Adrenal gland (tissue), 12 donors: ENCODE data around the gene GOLT1B. TPM values are rescaled to one million over a fixed set of nuclear protein-coding genes. Genes with fewer than 3 reads are reported as not detected.

Experiments used
- DNase-seq, 7 donors: peaks; one replicate each; pipeline ENCODE4 v3.0.0-alpha.2; 2019 to 2020
- H3K27ac ChIP-seq, 5 donors: fragments of 200-600 bp; sonication (generic) in 4 of 5; 1 replicate in 3 of 5; 2 replicates in 2 of 5; pipeline versions ENCODE4 v1.5.1 to v1.8.0; 2016 to 2020; ENCODE audit warnings: mild to moderate bottlenecking in 1 of 5
- H3K27me3 ChIP-seq: fragments of 200-600 bp; 2 replicates; pipeline ENCODE4 v1.8.0; 2021
- H3K36me3 ChIP-seq, 2 donors: fragments of 200-600 bp; replicated peaks in 1 of 2; 1 replicate in 1 of 2; 2 replicates in 1 of 2; pipeline versions ENCODE4 v1.5.1 to v1.8.0; 2018 to 2022
- H3K4me1 ChIP-seq, 2 donors: fragments of 200-600 bp; replicated peaks in 1 of 2; 1 replicate in 1 of 2; 2 replicates in 1 of 2; pipeline versions ENCODE4 v1.5.1 to v1.8.0; 2018 to 2021
- H3K4me3 ChIP-seq, 4 donors: fragments of 200-600 bp; sonication (generic) in 3 of 4; one replicate each; pipeline ENCODE4 v1.5.1; 2016 to 2018
- H3K9me3 ChIP-seq, 3 donors: fragments of 200-600 bp; sonication (generic) in 1 of 3; replicated peaks in 1 of 3; 1 replicate in 2 of 3; 2 replicates in 1 of 3; pipeline versions ENCODE4 v1.5.1 to v1.8.0; 2016 to 2021
- CTCF ChIP-seq, 6 experiments: fragments of 450-650 bp in 4 of 6; fragments of 200-600 bp in 2 of 6; sonication (generic) in 1 of 6; IDR thresholded peaks; 1 replicate in 5 of 6; 2 replicates in 1 of 6; pipeline versions ENCODE4 v1.5.1 to v1.8.0; 2016 to 2021; ENCODE audit warnings: antibody characterized with exemption in 6 of 6, mild to moderate bottlenecking in 2 of 6, moderate library complexity in 1 of 6
- POLR2A ChIP-seq, 2 donors: fragments of 450-650 bp; IDR thresholded peaks; one replicate each; pipeline ENCODE4 v1.6.1; 2017; ENCODE audit warnings: antibody characterized with exemption in 2 of 2, mild to moderate bottlenecking in 2 of 2, moderate library complexity in 1 of 2
- WGBS, 4 donors: extraction: QIAGEN DNeasy Blood & Tissue Kit in 2 of 4; methylation state at CpG; one replicate each; pipeline versions ENCODE4 v1.1.5 to v1.1.7; 2013 to 2017; 5-methylcytosine and 5-hydroxymethylcytosine counted together
- intact Hi-C, 2 donors: fragments of 100-400 bp; cut with DNase I; formaldehyde crosslinking; loops; one replicate each; pipeline versions ENCODE4 v1.14.1 to v1.15.0; 2022 to 2023
- polyA plus RNA-seq, 3 donors: library from polyadenylated mRNA; stranded (reverse); fragments of 200-250 nt in 2 of 3; fragments of 350-450 nt in 1 of 3; fragmentation: Illumina TruSeq in 1 of 3; extraction: RNeasy Lipid Tissue Mini Kit (QIAGEN cat#74804) in 1 of 3; gene quantifications; one replicate each; pipeline ENCODE4 v1.2.3, GENCODE V29; 2013 to 2014
- total RNA-seq, 9 donors: library from RNA; depleted of rRNA in 4 of 9; stranded (reverse); fragments of >200 nt in 4 of 9; fragments of 120-200 nt in 1 of 9; fragmentation: NEBNext Ultra II Directional in 1 of 9; extraction: Animal tissue kit (Norgen Biotek cat#: 25700) in 1 of 9; gene quantifications; one replicate each; pipeline versions ENCODE4 v1.1.0 to v1.2.4, GENCODE V29; 2013 to 2023
- donor health status: healthy with polysubstance abuse.
- donor health status: Bipolar disorder and iron deficiency.
- donor health status: DM: yes; HTN: yes; CAD: no.
- donor health status: DM: no; HTN: no; CAD: no.
- donor health status: DM: no; HTN: no; CAD: no.
- donor health status: DM: yes; HTN: yes; CAD: no.

GOLT1B gene
- total and polyA plus RNA-seq, 12 donors = 12.9 to 75.1 (median 35.2) TPM

- Histone ChIP-seq H3K36me3 (no peaks in the 10 kb centered on the region), H3K27me3 (no peaks in the 10 kb centered on the region), H3K4me1 (no peaks in the 10 kb centered on the region), H3K27ac (no peak overlapping the region), H3K9me3 (no peaks in the 10 kb centered on the region), H3K4me3 (no peak overlapping the region)
- no peak for DNase-seq
- TF ChIP-seq POLR2A (IDR thresholded peaks at IDR 0.05) = no peak
- TF ChIP-seq CTCF (IDR thresholded peaks at IDR 0.05) = no peak
- intact Hi-C loops = no loop called here
These were observed 41.6 kb downstream of the GOLT1B start for GRCh38 chr12:21543151-21543550.

- Histone ChIP-seq H3K4me1 (no peaks in the 10 kb centered on the region), H3K9me3 (no peaks in the 10 kb centered on the region), H3K27ac (no peak overlapping the region), H3K36me3 (no peaks in the 10 kb centered on the region), H3K4me3 (no peak overlapping the region), H3K27me3 (no peaks in the 10 kb centered on the region)
- no peak for DNase-seq
- intact Hi-C loops = no loop called here
- TF ChIP-seq POLR2A (IDR thresholded peaks at IDR 0.05) = no peak
- TF ChIP-seq CTCF (IDR thresholded peaks at IDR 0.05) = no peak
- WGBS, 4 donors = 79 to 87% (median 83%) methylated on average over 2 of the region's 2 CpGs
These were observed 44.0 kb downstream of the GOLT1B start for GRCh38 chr12:21545557-21545956.

- Histone ChIP-seq H3K27me3 (no peaks in the 10 kb centered on the region), H3K4me1 (peaks cover 0 to 3% of the 10 kb centered on the region in 2 donors), H3K36me3 (no peaks in the 10 kb centered on the region), H3K4me3 (no peak overlapping the region), H3K27ac (no peak overlapping the region), H3K9me3 (no peaks in the 10 kb centered on the region)
- TF ChIP-seq POLR2A (IDR thresholded peaks at IDR 0.05) (no peak), CTCF (IDR thresholded peaks at IDR 0.05) (no peak)
- intact Hi-C loops = no loop called here
- no peak for DNase-seq
- 0 to 23% (median 11%) methylated on average over 1 of the region's 1 CpG for WGBS, 4 donors
These were observed 45.1 kb downstream of the GOLT1B start for GRCh38 chr12:21546716-21547115.

- WGBS, 4 donors = 65 to 70% (median 67%) methylated on average over 1 of the region's 1 CpG
- H3K27me3 ChIP-seq = no peaks in the 10 kb centered on the region
- H3K9me3 ChIP-seq = no peaks in the 10 kb centered on the region
- intact Hi-C loops = no loop called here
- H3K27ac ChIP-seq = no peak overlapping the region
- H3K36me3 ChIP-seq = no peaks in the 10 kb centered on the region
- peaks cover 0 to 3% of the 10 kb centered on the region in 2 donors for H3K4me1 ChIP-seq
- no peak for DNase-seq
- no peak for TF ChIP-seq POLR2A (IDR thresholded peaks at IDR 0.05)
- TF ChIP-seq CTCF (IDR thresholded peaks at IDR 0.05) = no peak
- H3K4me3 ChIP-seq = no peak overlapping the region
These were observed 45.8 kb downstream of the GOLT1B start for GRCh38 chr12:21547437-21547836.
